Right lobe of liver (tissue), 6 donors: ENCODE data around the gene NR3C2. TPM values are rescaled to one million over a fixed set of nuclear protein-coding genes. Genes with fewer than 3 reads are reported as not detected.
"Not testable (repeated sequence)": the region's sequence is repeated elsewhere in the genome, so short reads cannot be mapped to it uniquely, and the experiment has no call there.

Experiments
- ATAC-seq, 4 donors: fragments of 200-7000 bp; cut with Tn5 transposase; one replicate each; pipeline ENCODE4 v1.9.1; 2020; ENCODE audit warnings: mild to moderate bottlenecking in 4 of 4, moderate library complexity in 4 of 4
- DNase-seq, 3 donors: peaks; one replicate each; pipeline ENCODE4 v3.0.0-alpha.2; 2020
- H3K27ac ChIP-seq, 3 donors: fragments of 200-600 bp; one replicate each; pipeline ENCODE4 v1.8.0; 2022
- H3K27me3 ChIP-seq, 2 donors: fragments of 200-600 bp; one replicate each; pipeline ENCODE4 v1.8.0; 2022
- H3K36me3 ChIP-seq, 4 donors: fragments of 200-600 bp; sonication (generic) in 1 of 4; one replicate each; pipeline versions ENCODE4 v1.5.1 to v1.8.0; 2017 to 2022; ENCODE audit warnings: control low read depth in 1 of 4
- H3K4me1 ChIP-seq, 4 donors: fragments of 200-600 bp; sonication (generic) in 1 of 4; one replicate each; pipeline versions ENCODE4 v1.5.1 to v1.8.0; 2017 to 2022; ENCODE audit warnings: control low read depth in 1 of 4
- H3K4me3 ChIP-seq, 3 donors: fragments of 200-600 bp; one replicate each; pipeline ENCODE4 v1.8.0; 2022
- H3K9me3 ChIP-seq, 4 donors: fragments of 200-600 bp; sonication (generic) in 1 of 4; one replicate each; pipeline versions ENCODE4 v1.5.1 to v1.8.0; 2017 to 2022; ENCODE audit warnings: control low read depth in 1 of 4
- POLR2A ChIP-seq: fragments of 450-650 bp; IDR thresholded peaks from one replicate; pipeline ENCODE4 v1.6.1; 2017; ENCODE audit warnings: antibody characterized with exemption, mild to moderate bottlenecking
- WGBS: methylation state at CpG from one replicate; pipeline ENCODE4 v1.1.6; 2018; ENCODE audit warnings: low coverage, low lambda C conversion rate; ENCODE audit not compliant: insufficient coverage; ENCODE audit errors: missing lambda C conversion rate; 5-methylcytosine and 5-hydroxymethylcytosine counted together
- intact Hi-C, 2 donors: fragments of 100-400 bp; cut with DNase I; formaldehyde crosslinking; loops; one replicate each; pipeline versions ENCODE4 v1.11.2 to v1.14.1; 2022
- total RNA-seq, 6 experiments: library from RNA; depleted of rRNA in 2 of 6; stranded (reverse); fragments of >200 nt in 2 of 6; fragmentation: NEBNext Ultra II Directional in 3 of 6; extraction: Animal tissue kit (Norgen Biotek cat#: 25700) in 3 of 6; gene quantifications; one replicate each; pipeline versions ENCODE4 v1.1.0 to v1.2.4, GENCODE V29; 2016 to 2023
- TF ChIP-seq, protein P1 (sequence below), 4 donors: fragments of 200-600 bp in 3 of 4; fragments of 450-650 bp in 1 of 4; IDR thresholded peaks; one replicate each; pipeline versions ENCODE4 v1.5.1 to v1.8.0; 2016 to 2022; ENCODE audit warnings: antibody characterized with exemption in 4 of 4, mild to moderate bottlenecking in 2 of 4
- donor health status: DM: no; HTN: yes; CAD: no.
- donor health status: DM: no; HTN: no; CAD: no.
- donor health status: DM: no; HTN: no; CAD: no.
- donor health status: DM: no; HTN: yes; CAD: no.
- donor health status: DM: no; HTN: yes; CAD: no.

Gene NR3C2
- total RNA-seq, 6 experiments from 2014 or later: 4.8 to 15.9 (median 8.9) TPM

DNA sequence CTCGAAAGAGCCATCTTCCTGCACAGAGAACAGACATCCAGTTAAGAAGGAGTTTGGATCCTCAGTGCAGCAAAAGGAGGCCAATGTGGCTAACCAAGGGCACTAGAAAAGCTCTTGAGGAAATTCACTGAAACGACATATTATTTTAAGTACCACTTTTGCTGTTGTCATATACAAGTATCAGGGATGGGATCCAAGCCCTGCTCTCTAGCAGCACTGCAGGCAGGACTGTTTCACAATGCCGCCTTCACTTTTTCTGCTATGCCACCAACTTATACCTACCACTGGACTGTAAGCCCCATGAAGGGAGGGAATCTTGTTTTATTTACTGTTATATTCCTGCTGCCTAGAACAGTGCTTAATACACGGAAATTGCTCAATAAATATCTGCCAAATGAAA, 299.0 kb downstream of the NR3C2 start:
- Histone ChIP-seq H3K9me3 (no peaks in the 10 kb centered on the region), H3K27me3 (no peaks in the 10 kb centered on the region), H3K4me3 (no peak overlapping the region), H3K4me1 (no peaks in the 10 kb centered on the region), H3K36me3 (no peaks in the 10 kb centered on the region), H3K27ac (no peak overlapping the region)
- TF ChIP-seq, protein P1, sequence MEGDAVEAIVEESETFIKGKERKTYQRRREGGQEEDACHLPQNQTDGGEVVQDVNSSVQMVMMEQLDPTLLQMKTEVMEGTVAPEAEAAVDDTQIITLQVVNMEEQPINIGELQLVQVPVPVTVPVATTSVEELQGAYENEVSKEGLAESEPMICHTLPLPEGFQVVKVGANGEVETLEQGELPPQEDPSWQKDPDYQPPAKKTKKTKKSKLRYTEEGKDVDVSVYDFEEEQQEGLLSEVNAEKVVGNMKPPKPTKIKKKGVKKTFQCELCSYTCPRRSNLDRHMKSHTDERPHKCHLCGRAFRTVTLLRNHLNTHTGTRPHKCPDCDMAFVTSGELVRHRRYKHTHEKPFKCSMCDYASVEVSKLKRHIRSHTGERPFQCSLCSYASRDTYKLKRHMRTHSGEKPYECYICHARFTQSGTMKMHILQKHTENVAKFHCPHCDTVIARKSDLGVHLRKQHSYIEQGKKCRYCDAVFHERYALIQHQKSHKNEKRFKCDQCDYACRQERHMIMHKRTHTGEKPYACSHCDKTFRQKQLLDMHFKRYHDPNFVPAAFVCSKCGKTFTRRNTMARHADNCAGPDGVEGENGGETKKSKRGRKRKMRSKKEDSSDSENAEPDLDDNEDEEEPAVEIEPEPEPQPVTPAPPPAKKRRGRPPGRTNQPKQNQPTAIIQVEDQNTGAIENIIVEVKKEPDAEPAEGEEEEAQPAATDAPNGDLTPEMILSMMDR (IDR thresholded peaks at IDR 0.05): no peak
- TF ChIP-seq POLR2A: no peak
- 89% methylated on average over 3 of the region's 4 CpGs for WGBS
- intact Hi-C loops: no loop called here
- ATAC-seq: no peak
- no peak for DNase-seq

DNA sequence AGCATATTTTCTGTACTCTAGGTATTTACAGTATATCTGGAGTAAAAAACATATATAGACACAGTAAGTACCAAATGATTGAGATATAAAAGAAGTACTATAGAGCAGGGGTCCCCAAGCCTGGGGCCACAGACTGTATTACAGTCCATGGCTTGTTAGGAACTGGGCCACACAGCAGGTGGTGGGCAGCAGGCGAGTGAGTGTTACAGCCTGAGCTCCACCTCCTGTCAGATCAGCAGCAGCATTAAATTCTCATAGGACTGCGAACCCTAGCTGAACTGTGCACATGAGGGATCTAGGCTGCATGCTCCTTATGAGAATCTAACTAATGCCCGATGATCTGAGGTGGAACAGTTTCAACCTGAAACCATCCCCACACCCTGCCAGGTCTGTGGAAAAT, 300.7 kb downstream of the NR3C2 start:
- DNase-seq: no peak
- H3K4me1 ChIP-seq: no peaks in the 10 kb centered on the region
- WGBS: no CpG with 5 or more reads among the region's 3 CpGs
- intact Hi-C loops: no loop called here
- TF ChIP-seq, protein P1 (IDR thresholded peaks at IDR 0.05): no peak
- TF ChIP-seq POLR2A: no peak
- H3K27me3 ChIP-seq: no peaks in the 10 kb centered on the region
- no peak overlapping the region for H3K27ac ChIP-seq
- H3K4me3 ChIP-seq: no peak overlapping the region
- no peaks in the 10 kb centered on the region for H3K9me3 ChIP-seq
- no peaks in the 10 kb centered on the region for H3K36me3 ChIP-seq
- ATAC-seq: no peak

DNA sequence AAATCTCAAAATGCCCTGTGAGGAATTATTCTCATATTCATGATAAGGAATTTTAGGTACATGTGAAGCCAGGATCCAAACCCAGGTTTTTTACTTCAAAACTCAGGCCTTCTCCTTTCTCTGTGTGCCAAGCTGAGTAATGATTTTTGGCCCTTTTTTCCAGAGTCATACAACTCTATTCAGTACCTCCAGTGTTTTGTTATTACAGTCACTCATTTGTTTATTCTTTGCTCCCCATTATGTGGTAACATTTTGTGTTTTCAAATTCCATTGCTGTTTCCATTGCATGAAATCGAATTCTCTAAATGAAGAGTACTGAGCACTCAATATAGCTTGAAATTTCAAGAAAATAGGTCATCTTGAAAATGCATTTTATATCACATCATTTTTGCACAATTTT, 315.4 kb downstream of the NR3C2 start:
- intact Hi-C loops: no loop called here
- Histone ChIP-seq H3K27me3 (no peaks in the 10 kb centered on the region), H3K4me3 (no peak overlapping the region), H3K4me1 (no peaks in the 10 kb centered on the region), H3K9me3 (no peaks in the 10 kb centered on the region), H3K27ac (no peak overlapping the region), H3K36me3 (no peaks in the 10 kb centered on the region)
- DNase-seq (no peak), ATAC-seq (no peak)
- WGBS: 78% methylated on average over 1 of the region's 1 CpG
- TF ChIP-seq, protein P1 (IDR thresholded peaks at IDR 0.05): no peak
- TF ChIP-seq POLR2A: no peak

DNA sequence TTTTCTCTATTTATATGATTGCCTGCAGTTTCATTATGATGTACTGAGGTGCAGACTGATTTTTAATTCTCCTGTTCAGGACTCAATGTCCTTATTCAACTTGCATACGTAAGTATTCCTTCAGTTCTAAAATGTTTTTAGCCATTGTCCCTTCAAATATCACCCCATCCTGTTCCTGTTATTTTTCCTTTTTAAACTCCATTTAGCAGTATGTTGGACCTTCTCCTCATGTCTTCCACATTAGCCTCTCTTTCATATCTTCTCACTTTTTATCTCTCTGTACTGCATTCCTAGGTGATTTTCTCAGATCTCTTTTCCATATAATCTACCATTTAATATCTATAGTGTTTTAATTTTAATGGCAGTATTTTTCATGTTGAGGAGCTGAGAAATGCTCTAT, 317.7 kb downstream of the NR3C2 start:
- ATAC-seq: no peak
- no peaks in the 10 kb centered on the region for H3K9me3 ChIP-seq
- no peaks in the 10 kb centered on the region for H3K27me3 ChIP-seq
- no peak for DNase-seq
- H3K4me3 ChIP-seq: no peak overlapping the region
- intact Hi-C loops: no loop called here
- no peaks in the 10 kb centered on the region for H3K36me3 ChIP-seq
- TF ChIP-seq POLR2A: no peak
- TF ChIP-seq, protein P1 (IDR thresholded peaks at IDR 0.05): no peak
- no peaks in the 10 kb centered on the region for H3K4me1 ChIP-seq
- H3K27ac ChIP-seq: no peak overlapping the region
- 47% methylated on average over 1 of the region's 1 CpG for WGBS

DNA sequence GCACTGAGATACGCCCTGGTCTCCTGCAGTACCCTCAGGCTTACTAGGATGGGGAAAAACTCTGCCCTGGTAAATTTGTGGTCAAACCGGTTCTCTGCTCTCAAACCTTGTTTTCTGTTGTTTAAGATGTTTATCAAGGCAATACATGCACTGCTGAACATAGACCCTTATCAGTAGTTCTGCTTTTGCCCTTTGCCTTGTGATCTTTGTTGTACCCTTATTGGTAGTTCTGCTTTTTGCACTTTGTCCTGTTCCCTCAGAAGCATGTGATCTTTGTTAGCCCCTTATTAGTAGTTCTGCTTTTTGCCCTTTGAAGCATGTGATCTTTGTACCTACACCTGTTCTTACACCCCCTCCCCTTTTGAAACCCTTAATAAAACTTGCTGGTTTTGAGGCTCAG, 319.1 kb downstream of the NR3C2 start:
- H3K27ac ChIP-seq, H3K4me3 ChIP-seq, H3K9me3 ChIP-seq, H3K27me3 ChIP-seq, H3K4me1 ChIP-seq, intact Hi-C loops, ATAC-seq, H3K36me3 ChIP-seq, DNase-seq: not testable (repeated sequence)
- no CpG with 5 or more reads among the region's 2 CpGs for WGBS
